Raji (cell line): ENCODE data around the gene PLPPR5.

Experiments
- POLR2A ChIP-seq: IDR thresholded peaks from 2 replicates; pipeline ENCODE4 v1.6.1; 2011; ENCODE audit warnings: low read depth, low read length, control low read depth; ENCODE audit not compliant: insufficient read depth

The PLPPR5 gene

GRCh38 chr1:99004861-99005442 is at the start of gene PLPPR5:
Gene PLPPR5, minus strand, starts transcription at chr1:99004861. Its CDS starts 190 bp downstream, at chr1:99004671.
- no peak for TF ChIP-seq POLR2A

DNA sequence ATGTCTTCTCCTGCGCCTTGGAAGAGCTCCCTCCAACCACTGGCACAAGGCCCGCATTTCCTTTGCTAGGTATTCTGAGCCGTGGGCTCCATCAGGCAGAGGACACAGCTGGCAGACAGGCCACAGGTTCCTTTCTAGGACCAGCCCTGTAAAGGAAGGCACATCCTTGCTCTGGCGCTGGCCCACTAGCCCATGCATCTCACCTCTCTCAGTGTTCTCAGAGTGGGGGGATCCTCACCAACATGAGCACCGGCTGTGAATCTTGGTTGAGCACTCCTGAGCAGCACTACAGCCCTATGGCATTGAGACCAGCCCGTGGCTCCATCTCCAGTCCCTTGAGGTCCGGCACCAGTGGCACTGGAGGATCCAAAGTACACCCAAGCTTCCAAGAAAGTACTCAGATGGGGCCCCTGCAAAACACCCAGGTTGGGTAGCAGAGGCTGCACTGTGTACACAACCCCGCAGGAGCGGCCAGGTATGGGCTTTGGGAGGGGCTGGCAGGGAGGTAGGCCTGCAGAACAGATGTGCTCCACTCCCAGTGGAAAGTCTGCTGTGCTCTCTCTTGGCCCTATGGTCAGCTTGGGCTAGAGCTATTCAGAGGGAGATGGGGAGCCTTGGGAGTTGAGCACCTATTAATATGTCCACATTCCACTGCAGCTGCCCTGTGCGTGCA is 47.1 kb upstream of the PLPPR5 start:
- no peak for TF ChIP-seq POLR2A

DNA sequence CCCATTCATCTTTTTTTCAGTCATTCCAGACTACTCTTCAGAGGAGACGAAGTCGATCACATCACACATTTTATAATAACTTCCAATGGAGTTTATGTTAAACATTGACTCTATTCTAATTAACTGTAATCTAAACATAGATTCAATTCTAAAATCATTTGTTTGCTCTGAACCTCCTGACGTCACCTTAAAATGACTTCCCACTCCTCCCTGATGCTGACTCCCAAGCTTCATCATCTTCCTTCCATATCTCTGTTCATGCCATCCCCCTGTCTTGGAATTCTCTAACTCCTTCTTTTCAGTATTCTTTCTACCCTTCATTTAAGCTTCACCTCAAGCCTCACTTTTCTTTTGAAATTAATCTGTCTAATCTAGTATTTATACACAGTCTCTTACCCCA is 45.1 kb upstream of the PLPPR5 start:
- no peak for TF ChIP-seq POLR2A

DNA sequence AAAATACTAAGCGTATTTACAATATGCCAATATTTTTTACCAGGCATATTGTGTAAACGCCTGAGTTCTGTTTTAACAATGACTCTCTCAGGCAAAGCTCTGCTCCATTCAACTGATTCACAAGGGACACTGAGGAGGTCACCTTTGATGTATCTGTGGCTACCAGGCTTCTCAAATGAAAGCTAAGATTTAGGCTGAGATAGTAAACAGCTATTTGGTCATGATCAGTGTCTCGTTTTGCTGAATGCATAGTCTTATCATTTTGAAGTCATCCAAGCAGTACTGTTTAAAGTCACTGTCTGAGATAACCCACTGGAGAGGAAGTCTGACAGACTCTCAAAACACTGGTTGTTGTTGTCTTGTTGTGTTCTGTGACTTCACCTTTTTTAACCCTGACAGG is 13.7 kb upstream of the PLPPR5 start:
- no peak for TF ChIP-seq POLR2A

GRCh38 chr1:99017655-99018054 is 13.0 kb upstream of the PLPPR5 start:
- TF ChIP-seq POLR2A = no peak

DNA sequence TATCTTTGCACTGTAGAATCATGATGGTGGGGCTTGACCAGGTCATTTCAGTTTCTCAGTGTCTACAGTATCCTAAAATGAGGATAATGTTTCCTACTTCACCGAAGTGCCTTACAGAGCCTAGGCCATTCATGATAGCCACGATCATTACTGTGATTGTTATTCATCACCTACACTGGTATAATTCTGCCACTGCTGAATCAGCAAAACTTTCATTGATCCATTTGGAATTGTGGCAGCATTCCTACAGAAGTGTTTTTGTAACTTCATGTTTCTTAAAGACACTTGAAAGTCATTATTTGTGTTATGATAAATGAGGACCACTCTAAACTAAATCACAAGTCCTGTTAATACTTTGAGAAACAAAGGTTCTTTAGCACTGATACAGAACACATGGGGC is 6.0 kb upstream of the PLPPR5 start:
- no peak for TF ChIP-seq POLR2A

GRCh38 chr1:99007366-99007765 is 2.7 kb upstream of the PLPPR5 start:
- no peak for TF ChIP-seq POLR2A

DNA sequence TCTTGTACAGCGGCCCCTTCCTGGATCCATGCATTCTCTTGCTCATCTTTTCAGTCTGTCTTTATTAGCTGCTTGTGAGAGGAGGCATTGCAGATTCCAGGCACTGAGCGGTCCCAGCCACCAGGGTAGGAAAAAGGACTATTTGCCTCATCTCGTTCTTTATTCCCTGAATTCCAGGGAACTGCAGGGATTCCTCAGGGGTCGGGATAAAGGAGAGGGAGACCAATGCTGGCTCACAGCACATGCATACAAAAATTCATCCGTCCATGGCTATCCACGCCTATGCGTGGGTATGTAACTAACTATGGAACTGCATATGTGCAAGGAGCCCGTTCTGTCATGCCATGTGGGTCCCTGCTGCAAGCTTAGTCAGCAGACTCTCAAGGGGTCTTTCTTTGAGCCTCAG is 879 bp upstream of the PLPPR5 start:
- no peak for TF ChIP-seq POLR2A

- no peak for TF ChIP-seq POLR2A
Observed at GRCh38 chr1:99004254-99004860, 304 bp downstream of the PLPPR5 start.

- no peak for TF ChIP-seq POLR2A
Observed at GRCh38 chr1:99003581-99004253, 944 bp downstream of the PLPPR5 start.

GRCh38 chr1:98992844-98993243 is 11.8 kb downstream of the PLPPR5 start:
- no peak for TF ChIP-seq POLR2A

- TF ChIP-seq POLR2A = no peak
Observed at GRCh38 chr1:98991127-98992012, 13.3 kb downstream of the PLPPR5 start.

DNA sequence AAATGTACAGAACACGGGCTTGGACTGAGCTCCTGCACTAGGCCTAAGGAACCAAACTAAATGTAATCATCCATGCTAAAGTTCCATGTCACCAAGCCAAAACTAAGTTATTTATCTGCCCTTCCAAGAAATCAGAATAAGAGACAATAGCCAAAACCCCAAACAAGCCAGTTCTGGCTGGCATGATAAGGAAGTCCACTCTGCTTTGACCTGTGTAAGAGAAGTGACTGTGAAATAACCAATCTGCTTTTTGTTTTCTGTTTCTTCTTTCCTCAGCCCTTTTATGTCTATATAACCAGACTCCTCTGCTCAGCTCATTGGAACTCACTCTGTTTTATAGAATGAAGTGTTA is 15.1 kb downstream of the PLPPR5 start:
- TF ChIP-seq POLR2A = no peak

GRCh38 chr1:98988904-98989555 is 15.6 kb downstream of the PLPPR5 start:
- TF ChIP-seq POLR2A = no peak

DNA sequence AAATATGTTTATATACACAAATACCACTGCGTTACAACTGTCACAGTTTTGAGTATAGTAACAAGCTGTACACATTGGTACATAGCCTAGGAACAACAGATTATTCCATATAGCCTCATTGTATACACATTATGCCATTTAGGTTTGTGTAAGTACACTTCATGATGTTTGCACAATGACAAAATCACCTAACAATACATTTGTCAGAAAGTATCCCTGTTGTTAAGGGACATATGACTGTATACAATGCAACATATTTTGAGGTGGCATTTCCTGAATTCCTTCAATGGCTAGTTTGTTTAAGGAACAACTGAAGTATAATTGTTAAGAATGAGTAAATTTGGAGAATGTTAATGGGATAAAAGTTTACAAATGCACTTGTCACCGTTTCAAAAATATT is 19.0 kb downstream of the PLPPR5 start:
- no peak for TF ChIP-seq POLR2A
